ENCODE measurements around the gene SH3GL1. TPM values are rescaled to one million over a fixed set of nuclear protein-coding genes. Genes with fewer than 3 reads are reported as not detected.
A peak's percentile ranks its signal among the peaks of the same experiment; 100 is the strongest.

The SH3GL1 gene
- total RNA-seq, 4 donors from 2014 or later, result 16.5 to 63.2 (median 34.2) TPM

GRCh38 chr19:4386041-4386782, 14.1 kb downstream of the SH3GL1 start:
- Histone ChIP-seq H3K9me3 (no peaks in the 10 kb centered on the region), H3K4me1 (peaks cover 13 to 36% (median 26%) of the 10 kb centered on the region in 4 donors), H3K36me3 (peaks cover 0 to 6% (median 0%) of the 10 kb centered on the region in 4 donors), H3K4me3 (no peak overlapping the region), H3K27ac (no peak overlapping the region), H3K27me3 (no peaks in the 10 kb centered on the region)
- intact Hi-C loops (cut with DNase I; ENCODE audit: low total_unique reads), result no loop called here
- DNase-seq, result no peak
- 92% methylated on average over 13 of the region's 13 CpGs; no CpG with 5 or more reads in 1 of the 2 donors for WGBS, 2 donors (ENCODE audit: low coverage in 1 of 2)
- TF ChIP-seq CTCF (IDR thresholded peaks at IDR 0.05), result peak in 1 of 5 experiments; percentile 14
- no peak for TF ChIP-seq EP300 (IDR thresholded peaks at IDR 0.05; ENCODE audit: low read depth)
- in situ Hi-C loops (cut with MboI; ENCODE audit: low pct_ligation_motif_present in 1 of 4, low pct_unique_long_range_greater_than_20kb in 1 of 4, low sequenced_read_pairs in 3 of 4), result no loop called here

GRCh38 chr19:4385291-4386040, 14.9 kb downstream of the SH3GL1 start:
- in situ Hi-C loops (cut with MboI; ENCODE audit: low pct_ligation_motif_present in 1 of 4, low pct_unique_long_range_greater_than_20kb in 1 of 4, low sequenced_read_pairs in 3 of 4), result no loop called here
- intact Hi-C loops (cut with DNase I; ENCODE audit: low total_unique reads), result no loop called here
- no peak for DNase-seq
- Histone ChIP-seq H3K27ac (no peak overlapping the region), H3K27me3 (no peaks in the 10 kb centered on the region), H3K36me3 (peaks cover 0 to 6% (median 0%) of the 10 kb centered on the region in 4 donors), H3K4me1 (peaks cover 11 to 33% (median 21%) of the 10 kb centered on the region in 4 donors), H3K9me3 (no peaks in the 10 kb centered on the region), H3K4me3 (no peak overlapping the region)
- TF ChIP-seq POLR2A (IDR thresholded peaks at IDR 0.05), result no peak
- TF ChIP-seq CTCF (IDR thresholded peaks at IDR 0.05), result no peak
- no peak for TF ChIP-seq EP300 (IDR thresholded peaks at IDR 0.05; ENCODE audit: low read depth)
- no peak for TF ChIP-seq POLR2AphosphoS5 (IDR thresholded peaks at IDR 0.05)
- WGBS, 2 donors (ENCODE audit: low coverage in 1 of 2), result 78 to 100% methylated on average over 3 to 15 of the region's 15 CpGs

GRCh38 chr19:4380254-4380727, 20.1 kb downstream of the SH3GL1 start:
- DNase-seq, result no peak
- peaks cover 26 to 50% (median 32%) of the 10 kb centered on the region in 4 donors for H3K4me1 ChIP-seq
- in situ Hi-C loops (cut with MboI; ENCODE audit: low pct_ligation_motif_present in 1 of 4, low pct_unique_long_range_greater_than_20kb in 1 of 4, low sequenced_read_pairs in 3 of 4) (no loop called here), intact Hi-C loops (cut with DNase I; ENCODE audit: low total_unique reads) (no loop called here)
- H3K4me3 ChIP-seq, result no peak overlapping the region
- peak overlapping the region; percentile 18 to 46 (median 25) for H3K27ac ChIP-seq
- no peaks in the 10 kb centered on the region for H3K36me3 ChIP-seq
- WGBS, 2 donors (ENCODE audit: low coverage in 1 of 2), result 35% methylated on average over 17 of the region's 17 CpGs; no CpG with 5 or more reads in 1 of the 2 donors
- H3K27me3 ChIP-seq, result no peaks in the 10 kb centered on the region
- TF ChIP-seq POLR2AphosphoS5 (IDR thresholded peaks at IDR 0.05) (no peak), POLR2A (IDR thresholded peaks at IDR 0.05) (no peak), CTCF (IDR thresholded peaks at IDR 0.05) (no peak), EP300 (IDR thresholded peaks at IDR 0.05; ENCODE audit: low read depth) (no peak)
- no peaks in the 10 kb centered on the region for H3K9me3 ChIP-seq
